HG03469 (cell line): ENCODE data around the gene STK40.

Source experiments
- ATAC-seq: cut with Tn5 transposase; IDR thresholded peaks from one replicate; pipeline ENCODE4 v1.9.1; 2021; ENCODE audit warnings: mild to moderate bottlenecking, moderate library complexity, moderate number of reproducible peaks; ENCODE audit not compliant: unreplicated experiment

The STK40 gene

GRCh38 chr1:36346741-36347370 lies 38.9 kb downstream of the STK40 start:
- no peak for ATAC-seq

DNA sequence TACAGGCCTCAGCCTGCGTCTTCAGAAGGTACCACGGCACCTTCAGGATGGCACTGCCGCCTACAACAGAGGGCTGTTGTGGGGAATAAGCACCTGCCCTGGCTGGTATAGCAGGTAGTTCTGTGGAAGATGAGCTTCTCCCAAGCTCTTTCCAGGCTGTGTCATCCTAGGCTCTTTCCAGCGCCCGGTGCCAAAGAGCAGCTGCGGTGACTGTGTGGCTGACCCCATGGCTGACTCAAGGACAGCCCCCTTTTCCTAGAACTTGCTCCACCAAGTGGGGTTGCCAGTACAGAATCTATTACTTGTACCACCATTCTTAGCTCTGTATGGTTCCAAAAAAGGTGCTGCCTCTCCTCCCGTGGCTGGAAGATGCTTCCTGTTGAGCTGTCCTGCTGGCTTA lies 40.4 kb downstream of the STK40 start:
- no peak for ATAC-seq

GRCh38 chr1:36344395-36344680 lies 41.4 kb downstream of the STK40 start:
- no peak for ATAC-seq

DNA sequence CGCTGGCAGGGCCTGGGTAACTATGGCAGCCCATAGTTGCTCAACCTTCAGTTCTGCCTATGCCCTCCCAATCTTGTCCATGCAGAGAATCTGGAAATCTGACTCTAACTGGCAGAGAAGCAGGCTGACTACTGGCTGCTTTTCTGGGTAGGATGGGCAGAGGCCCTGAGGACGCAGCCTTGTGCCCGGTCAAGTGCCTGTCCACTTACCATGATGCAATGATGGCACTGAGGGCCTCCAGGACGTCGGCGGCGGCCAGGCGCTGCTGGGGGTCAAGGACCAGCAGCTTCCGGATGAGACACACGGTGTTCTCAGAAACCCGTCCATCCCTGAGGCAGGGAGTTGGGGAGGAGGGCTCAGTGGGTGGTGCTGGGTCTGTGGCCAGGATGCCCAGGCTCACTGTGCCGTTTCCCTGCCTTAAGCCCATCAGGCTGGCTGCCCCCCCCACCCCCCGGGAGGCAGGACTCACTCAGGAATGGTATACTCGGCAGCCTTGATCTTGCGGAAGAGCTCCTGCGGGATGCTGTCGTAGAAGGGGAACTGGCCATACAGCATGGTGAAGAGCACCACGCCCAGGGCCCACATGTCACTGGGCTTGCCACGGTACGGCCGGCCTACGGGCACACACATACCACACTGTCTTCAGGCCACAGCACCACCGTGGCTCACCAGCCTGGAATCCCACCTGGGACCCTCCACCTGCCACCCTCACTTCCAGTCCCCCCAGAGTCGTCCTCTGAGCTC lies 41.9 kb downstream of the STK40 start:
- ATAC-seq, result no peak

- ATAC-seq, result no peak
These were observed 43.1 kb downstream of the STK40 start for GRCh38 chr1:36342426-36343185.

DNA sequence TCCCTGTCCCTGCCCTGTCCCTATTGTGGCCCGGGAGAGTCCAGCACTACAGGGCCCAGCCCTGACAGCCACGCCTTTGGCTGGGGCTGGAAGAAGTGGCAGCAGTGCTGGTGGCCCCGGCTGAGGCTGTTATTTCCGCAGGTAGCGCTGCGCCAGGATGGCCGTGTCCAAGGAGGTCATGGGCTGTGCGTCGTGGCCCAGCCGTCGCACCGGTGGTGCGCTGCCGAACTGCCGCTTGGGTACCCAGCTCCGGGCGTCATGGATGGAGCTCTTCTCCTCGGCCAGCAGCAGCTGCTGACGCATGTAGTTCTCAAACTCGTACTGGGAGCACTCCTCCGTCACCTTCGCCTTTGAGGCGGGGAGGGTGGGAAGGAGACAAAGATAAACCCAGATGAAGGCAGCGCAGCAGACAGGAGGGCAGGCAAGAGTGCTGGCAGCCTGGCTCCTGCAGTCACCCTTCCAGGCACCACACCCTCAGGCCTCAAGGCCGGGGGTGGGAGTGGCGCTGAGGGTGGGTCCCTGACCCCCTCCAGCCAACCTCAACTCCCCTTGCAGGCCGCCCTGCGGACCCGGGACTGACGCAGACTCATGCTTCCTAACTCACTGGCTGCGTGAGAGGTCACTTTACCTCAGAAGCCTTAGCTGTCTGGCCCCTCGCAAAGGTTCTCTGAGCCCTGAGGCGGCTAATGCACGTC lies 44.0 kb downstream of the STK40 start:
- no peak for ATAC-seq

DNA sequence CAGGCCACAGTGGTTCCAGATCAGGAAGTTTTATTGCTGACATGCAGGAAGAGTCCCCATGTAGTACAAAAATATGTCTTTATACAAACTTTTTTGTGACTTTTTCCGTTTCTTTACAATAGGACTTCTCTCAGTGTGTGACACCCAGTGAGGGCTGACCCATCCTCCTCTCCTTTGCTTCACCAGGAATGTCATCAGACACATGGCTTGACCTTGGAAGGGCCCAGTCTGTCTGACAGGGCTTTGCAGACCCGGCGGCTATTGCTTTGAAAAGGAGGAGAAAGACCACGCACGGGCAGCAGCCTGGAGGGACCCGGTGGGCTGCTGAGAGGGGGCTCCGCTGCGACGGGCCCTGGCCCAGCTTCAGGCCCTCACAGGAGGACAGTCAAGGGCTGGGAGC lies 46.1 kb downstream of the STK40 start:
- ATAC-seq, result no peak

DNA sequence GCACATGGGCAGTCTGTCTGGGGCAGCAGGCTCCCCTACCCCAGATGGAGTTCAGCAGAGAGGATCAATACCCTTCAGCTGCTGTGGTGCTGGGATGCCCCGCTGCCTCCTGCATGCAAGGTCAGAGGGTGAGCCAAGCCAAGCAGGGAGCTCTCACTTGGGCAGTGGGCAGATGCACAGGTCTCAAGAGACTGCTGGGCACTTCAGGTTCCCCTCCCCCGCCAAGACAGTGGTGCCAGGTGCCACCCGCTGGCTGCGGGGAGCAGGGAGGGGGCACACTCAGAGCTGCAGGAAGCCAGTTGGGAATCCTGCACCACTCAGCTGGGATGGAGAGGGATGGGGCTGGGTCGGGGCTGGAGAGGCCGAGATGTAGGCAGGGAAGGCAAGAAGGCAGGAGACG lies 46.5 kb downstream of the STK40 start:
- no peak for ATAC-seq

DNA sequence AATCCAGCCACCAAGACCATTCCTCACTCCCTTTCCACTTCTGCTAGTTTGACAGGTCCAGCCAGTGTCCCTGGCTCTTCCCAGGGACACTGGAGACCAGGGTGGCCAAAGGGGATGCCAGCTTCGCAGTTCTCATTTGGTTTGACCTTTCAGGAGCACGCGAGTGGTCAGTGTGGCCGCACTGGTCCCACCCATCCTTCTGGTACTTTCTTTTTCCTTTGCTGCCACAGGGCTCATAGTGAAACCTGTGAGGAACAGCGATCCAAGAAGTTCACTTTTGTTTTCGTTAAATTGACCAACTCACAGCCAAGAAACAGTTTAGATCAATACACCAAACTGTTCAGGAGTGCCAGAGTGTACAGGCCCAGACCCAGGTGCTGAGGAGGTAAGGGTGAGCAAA lies 47.9 kb downstream of the STK40 start:
- ATAC-seq, result no peak

- ATAC-seq, result no peak
These were observed 54.8 kb downstream of the STK40 start for GRCh38 chr1:36330940-36331339.

DNA sequence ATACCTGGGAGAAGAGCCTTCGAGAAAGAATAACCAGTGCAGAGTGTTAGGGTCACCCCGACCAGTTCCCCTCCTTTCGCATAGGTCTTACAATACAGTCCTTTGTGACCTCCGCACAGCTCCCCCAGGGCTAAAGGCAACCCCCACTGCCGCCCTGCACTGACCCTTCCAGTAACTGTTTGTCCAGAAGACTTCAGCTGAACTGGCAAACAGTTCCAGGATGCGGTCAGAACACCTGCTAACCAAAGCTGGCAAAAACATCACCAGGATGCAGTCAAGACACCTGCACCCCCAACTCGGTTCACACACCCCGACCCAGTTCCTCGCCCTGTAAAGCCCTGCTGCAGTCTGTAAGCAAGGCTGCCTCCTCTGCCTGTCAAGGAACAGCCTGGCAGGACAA lies 55.9 kb downstream of the STK40 start:
- no peak for ATAC-seq

GRCh38 chr1:36328713-36329112 lies 57.0 kb downstream of the STK40 start:
- no peak for ATAC-seq

DNA sequence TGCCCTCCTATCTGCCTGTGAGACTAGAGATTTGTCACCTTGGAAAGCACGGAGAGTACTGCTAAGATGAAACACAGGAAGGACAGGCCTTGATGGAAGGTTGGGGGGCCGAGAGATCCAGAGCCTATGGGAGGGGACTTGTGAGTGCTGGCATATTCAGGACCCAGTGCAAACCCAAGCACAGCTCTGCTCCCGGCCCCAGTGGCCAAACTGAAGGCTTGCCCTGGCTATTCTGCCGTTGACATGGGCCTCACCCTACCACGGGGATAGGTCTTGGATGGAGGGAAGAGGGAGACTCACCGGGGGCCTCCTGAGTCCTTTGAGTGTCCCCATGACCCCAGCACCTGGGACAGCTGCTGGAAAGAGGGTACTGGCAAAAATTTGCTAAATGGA lies 57.6 kb downstream of the STK40 start:
- no peak for ATAC-seq

GRCh38 chr1:36327421-36328087 lies 58.2 kb downstream of the STK40 start:
- ATAC-seq, result no peak

DNA sequence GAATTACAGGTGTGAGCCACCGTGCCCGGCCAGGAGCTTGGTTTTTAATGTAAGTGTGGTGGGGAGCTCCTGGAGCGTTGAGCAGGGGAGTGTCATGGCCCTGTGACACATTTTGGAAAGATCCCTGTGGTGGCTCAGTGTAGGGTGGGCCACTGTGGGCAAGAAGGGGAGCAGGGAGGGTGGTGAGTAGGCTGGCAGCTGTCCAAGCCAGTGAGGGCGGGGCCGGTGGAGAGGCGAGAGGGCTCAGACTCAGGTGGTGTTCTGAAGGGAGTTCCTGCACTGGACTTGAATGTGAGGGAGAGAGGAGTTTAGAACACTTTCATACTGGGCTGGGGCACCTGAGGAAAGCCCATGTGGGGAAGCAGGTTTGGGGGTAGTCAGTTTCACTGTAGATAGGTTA lies 59.2 kb downstream of the STK40 start:
- no peak for ATAC-seq

DNA sequence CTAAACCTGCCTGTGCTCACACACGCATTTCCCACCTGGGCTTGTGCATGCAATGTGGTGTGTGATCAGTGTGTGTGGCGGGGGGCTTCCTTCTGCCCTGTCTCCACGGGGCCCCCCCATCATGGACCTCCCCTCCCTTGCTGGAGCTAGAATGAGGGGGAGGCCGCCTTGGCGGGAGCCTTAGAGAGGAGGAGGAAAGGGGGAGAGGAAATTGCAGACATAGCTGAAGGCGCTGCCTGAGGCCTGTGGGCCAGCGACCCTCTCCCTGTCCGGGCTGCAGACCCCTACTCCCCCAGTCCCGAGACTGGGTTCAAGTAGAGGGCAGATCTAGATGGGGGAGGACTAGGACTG lies 61.4 kb downstream of the STK40 start:
- no peak for ATAC-seq

DNA sequence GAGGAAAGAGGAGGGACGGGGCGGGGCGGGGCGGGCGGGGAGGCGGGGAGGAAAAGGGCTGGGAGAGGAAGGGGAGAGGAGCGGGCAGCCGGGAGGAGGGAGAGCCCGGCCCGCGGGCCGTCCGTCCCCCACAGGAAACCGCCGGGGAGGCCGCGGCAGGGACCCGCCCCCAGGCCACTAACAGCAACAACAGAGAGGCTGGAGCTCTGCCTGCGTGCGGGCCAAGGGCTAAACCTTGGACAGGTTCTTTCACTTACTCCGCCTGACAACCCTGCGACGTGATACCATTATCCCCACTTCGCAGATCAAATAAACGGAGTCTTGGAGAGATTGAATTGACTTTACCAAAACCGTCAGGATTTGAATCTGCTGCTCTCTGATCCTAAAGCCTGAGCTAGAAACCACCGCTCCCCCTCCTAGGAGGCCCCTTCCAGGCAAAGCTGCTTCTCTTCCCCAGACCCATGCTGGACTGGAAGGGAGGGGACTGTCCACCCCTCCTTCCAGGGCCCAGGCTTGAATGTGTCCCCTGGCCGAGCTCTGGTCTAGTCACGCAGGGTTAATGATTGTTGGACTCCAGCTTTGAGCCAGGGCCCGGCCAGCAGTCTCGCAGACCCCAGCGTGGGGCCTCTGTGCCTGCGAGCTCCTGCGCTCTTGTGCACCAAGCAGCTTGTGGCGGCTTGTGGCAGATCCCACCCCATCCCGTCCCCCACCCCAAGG lies 61.9 kb downstream of the STK40 start, which contains the start of gene EVA1B:
TSS of gene EVA1B (minus strand) at position 10 of the 717 bp plus-strand sequence. CDS start 608 bp downstream, outside the sequence.
- ATAC-seq, result no peak

- ATAC-seq, result no peak
These were observed 62.7 kb downstream of the STK40 start for GRCh38 chr1:36322786-36323635.

- ATAC-seq, result no peak
These were observed 63.5 kb downstream of the STK40 start for GRCh38 chr1:36322041-36322785.
